ENCODE data around the gene DGKA. TPM values are rescaled to one million over a fixed set of nuclear protein-coding genes. Genes with fewer than 3 reads are reported as not detected.

The DGKA gene
- total RNA-seq, 1 donor from 2014 or later, result 48.6 TPM

DNA sequence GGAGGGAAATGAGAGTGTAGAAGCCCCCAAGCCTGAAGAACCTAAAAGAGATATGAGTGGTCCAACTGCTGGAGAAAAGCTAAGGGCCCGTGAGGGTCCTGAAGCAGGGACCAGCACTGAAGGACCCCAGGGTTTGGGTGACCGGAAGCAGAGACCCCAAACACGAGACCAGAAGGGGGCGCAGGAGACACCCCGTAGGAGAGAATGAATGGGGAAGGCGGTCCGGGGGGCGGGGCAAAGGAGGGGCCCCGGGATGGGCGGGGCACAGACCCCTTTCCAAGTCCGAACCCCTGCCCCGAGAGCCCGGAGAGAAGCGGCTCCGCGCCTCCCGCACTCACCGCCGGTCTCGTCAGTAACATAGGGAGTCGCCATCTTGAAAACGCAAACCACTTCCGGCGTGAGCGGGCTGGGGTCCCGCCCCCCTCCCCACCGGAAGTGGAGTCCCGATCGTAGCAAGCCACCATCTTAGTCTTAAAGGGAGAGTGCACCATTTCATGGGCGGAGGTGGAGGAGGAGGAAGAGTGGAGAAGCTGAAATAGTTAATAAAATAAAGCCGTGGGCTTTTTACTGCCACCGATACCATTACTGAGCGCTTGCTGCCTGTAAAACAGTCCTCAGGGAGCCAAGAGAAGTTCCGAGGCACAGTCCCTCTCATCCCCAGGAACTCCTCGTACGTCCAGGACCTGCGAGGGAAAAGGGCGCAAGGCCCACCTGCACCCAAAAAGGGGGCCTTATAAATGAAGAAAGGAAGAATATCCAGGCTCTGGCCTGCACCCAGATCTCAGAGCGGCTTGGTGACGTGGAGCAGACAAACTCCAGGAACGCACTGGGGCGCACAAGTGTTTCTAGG, 4.0 kb upstream of the DGKA start:
- intact Hi-C loops (cut with DNase I), result loop anchor here (1.0 to 5.0 kb wide), 5 partner anchors 13 to 185 kb away; partner anchors contain the start of genes DNAJC14, GDF11 and ORMDL2
- peak; percentile 78 to 96 for DNase-seq (ENCODE audit: low spot score in 2 of 2)
- Histone ChIP-seq H3K4me3 (peak overlapping the region; percentile 88 to 98), H3K27ac (peak overlapping the region; percentile 97 to 99), H3K27me3 (no peaks in the 10 kb centered on the region), H3K36me3 (peaks cover 0 to 5% of the 10 kb centered on the region in 2 donors), H3K9me3 (no peaks in the 10 kb centered on the region), H3K4me1 (peaks cover 5 to 15% of the 10 kb centered on the region in 2 donors)
- TF ChIP-seq, protein P1, sequence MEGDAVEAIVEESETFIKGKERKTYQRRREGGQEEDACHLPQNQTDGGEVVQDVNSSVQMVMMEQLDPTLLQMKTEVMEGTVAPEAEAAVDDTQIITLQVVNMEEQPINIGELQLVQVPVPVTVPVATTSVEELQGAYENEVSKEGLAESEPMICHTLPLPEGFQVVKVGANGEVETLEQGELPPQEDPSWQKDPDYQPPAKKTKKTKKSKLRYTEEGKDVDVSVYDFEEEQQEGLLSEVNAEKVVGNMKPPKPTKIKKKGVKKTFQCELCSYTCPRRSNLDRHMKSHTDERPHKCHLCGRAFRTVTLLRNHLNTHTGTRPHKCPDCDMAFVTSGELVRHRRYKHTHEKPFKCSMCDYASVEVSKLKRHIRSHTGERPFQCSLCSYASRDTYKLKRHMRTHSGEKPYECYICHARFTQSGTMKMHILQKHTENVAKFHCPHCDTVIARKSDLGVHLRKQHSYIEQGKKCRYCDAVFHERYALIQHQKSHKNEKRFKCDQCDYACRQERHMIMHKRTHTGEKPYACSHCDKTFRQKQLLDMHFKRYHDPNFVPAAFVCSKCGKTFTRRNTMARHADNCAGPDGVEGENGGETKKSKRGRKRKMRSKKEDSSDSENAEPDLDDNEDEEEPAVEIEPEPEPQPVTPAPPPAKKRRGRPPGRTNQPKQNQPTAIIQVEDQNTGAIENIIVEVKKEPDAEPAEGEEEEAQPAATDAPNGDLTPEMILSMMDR (IDR thresholded peaks at IDR 0.05), result peak; percentile 70 to 90 (median 80)

DNA sequence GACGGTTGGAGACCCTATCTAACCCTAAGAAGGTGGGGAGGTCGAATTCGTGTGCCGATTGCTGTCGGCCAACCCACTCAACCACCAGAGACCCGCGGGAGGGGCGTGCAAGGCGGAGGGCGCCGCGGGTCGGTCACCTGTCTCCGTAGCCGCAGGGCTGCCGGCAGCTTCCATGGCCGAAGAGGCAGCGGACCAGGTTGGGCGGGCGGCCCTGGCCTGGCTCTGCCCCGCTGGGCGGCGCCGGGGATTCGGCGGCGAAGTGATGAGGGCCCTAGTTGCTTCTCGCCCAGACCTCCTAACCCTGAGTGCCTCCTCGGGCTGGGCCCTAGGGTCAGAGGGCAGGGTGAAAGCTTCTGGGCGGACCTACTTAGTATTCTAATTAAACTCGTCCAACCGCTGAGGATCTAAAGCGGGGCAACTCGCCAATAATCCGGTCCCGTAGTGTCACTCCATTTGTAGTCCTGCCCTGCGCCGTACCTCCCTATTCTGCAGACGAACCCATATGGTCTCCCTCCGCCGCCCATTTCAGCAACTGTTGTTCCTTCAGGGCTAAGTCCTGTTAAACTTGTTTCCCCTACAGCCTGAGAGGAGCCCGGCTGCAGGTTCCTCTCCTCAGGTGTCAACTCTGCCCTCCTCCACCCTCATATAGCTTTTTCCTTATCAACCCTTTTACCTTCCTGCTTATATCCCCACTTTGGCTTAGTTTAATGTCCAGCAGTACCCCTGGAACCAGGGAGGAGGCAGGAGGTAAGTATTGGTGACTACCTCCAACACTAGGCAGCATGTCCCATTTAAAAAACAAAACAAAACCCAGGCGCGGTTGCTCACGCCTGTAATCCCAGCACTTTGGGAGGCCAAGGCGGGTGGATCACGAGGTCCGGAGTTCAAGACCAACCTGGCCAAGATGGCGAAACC, 3.1 kb upstream of the DGKA start, which contains the start of gene PYM1:
Gene PYM1 (minus strand): TSS at position 307 of the 915 bp plus-strand sequence. CDS start 133 bp downstream, at position 174.
- H3K4me1 ChIP-seq, result peaks cover 5 to 16% of the 10 kb centered on the region in 2 donors
- TF ChIP-seq, protein P1 (IDR thresholded peaks at IDR 0.05), result no peak
- H3K9me3 ChIP-seq, result no peaks in the 10 kb centered on the region
- H3K4me3 ChIP-seq, result peak within 1 kb of the TSS; percentile 88 to 98
- intact Hi-C loops (cut with DNase I), result loop anchor here (1.0 to 5.0 kb wide), 4 partner anchors 81 to 186 kb away; partner anchors contain the start of genes DNAJC14, GDF11 and ORMDL2
- H3K27ac ChIP-seq, result peak within 1 kb of the TSS; percentile 97 to 99
- H3K27me3 ChIP-seq, result no peaks in the 10 kb centered on the region
- peaks cover 0 to 2% of the 10 kb centered on the region in 2 donors for H3K36me3 ChIP-seq
- peak; percentile 57 to 90 for DNase-seq (ENCODE audit: low spot score in 2 of 2)

DNA sequence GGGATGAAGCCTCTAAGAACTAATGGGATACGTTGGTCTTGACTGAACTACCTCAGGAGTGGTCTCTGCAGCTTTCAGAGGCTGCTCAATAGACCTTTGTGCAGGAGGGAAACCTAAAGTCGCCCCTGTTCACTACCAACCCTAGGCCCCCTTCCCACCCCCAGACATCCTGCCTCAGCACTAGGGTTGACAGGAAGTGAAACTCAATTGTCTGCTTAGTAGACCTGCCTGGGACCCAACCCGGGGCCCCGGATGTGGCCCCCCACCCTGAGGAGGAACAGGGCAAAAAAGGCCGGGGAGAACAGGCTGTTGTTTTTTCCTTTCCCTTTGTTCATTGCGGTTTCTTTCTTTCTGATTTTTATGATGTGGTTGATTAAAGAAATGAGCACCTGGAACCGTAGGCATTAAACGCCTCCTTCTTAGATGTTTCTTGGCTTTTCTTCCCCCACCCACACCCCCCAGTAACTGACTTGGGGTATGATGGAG, 1.6 kb upstream of the DGKA start:
- Histone ChIP-seq H3K36me3 (no peaks in the 10 kb centered on the region), H3K4me3 (no peak overlapping the region), H3K4me1 (peaks cover 8 to 22% of the 10 kb centered on the region in 2 donors), H3K27ac (peak overlapping the region; percentile 97 to 99), H3K27me3 (no peaks in the 10 kb centered on the region), H3K9me3 (no peaks in the 10 kb centered on the region)
- DNase-seq (ENCODE audit: low spot score in 2 of 2), result no peak
- intact Hi-C loops (cut with DNase I), result loop anchor here (5.0 kb wide), 1 partner anchor 187 kb away; the partner anchor contains the start of gene GDF11
- TF ChIP-seq, protein P1 (IDR thresholded peaks at IDR 0.05), result no peak

DNA sequence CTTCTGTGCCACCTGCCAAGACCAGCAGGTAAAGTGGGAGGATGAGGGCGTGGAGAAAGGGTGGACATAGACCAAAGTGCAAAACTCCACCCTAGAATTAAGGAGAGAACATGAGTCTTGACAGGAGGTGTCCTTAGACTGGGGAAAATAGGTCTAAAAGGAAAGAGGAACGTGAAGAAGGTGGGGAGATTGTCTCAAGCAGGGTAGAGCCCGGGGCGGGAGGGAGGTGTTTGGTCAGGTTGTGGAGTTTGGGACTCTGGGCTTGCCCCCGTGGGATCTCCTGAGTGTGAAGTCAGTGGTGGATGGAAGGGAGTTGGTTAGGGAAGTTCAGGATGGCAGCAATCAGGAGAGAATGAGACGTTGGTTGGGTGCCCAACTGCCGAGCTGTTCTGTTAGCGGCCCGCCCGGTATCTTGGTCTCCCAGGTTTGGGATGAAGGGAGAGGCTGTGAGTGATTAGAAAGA, 386 bp downstream of the DGKA start:
- H3K4me1 ChIP-seq, result peaks cover 8 to 27% of the 10 kb centered on the region in 2 donors
- TF ChIP-seq, protein P1 (IDR thresholded peaks at IDR 0.05), result no peak

More for the DNA sequence above, 386 bp downstream of the DGKA start:
- Histone ChIP-seq H3K27me3 (no peaks in the 10 kb centered on the region), H3K27ac (peak overlapping the region; percentile 92 to 95), H3K9me3 (no peaks in the 10 kb centered on the region), H3K4me3 (peak overlapping the region; percentile 72 to 98), H3K36me3 (no peaks in the 10 kb centered on the region)
- intact Hi-C loops (cut with DNase I), result loop anchor here (1.0 to 2.0 kb wide), 2 partner anchors 35 to 84 kb away; partner anchors contain the start of genes CDK2 and PMEL
- DNase-seq (ENCODE audit: low spot score in 2 of 2), result peak in 1 of 2 donors; percentile 66

Data from ascending aorta (tissue), 2 donors.